GM18870 (cell line): ENCODE measurements around the gene DENND2A.

Source experiments
- ATAC-seq: cut with Tn5 transposase; IDR thresholded peaks from one replicate; pipeline ENCODE4 v1.9.1; 2021; ENCODE audit warnings: moderate library complexity; ENCODE audit not compliant: unreplicated experiment

DENND2A gene

DNA sequence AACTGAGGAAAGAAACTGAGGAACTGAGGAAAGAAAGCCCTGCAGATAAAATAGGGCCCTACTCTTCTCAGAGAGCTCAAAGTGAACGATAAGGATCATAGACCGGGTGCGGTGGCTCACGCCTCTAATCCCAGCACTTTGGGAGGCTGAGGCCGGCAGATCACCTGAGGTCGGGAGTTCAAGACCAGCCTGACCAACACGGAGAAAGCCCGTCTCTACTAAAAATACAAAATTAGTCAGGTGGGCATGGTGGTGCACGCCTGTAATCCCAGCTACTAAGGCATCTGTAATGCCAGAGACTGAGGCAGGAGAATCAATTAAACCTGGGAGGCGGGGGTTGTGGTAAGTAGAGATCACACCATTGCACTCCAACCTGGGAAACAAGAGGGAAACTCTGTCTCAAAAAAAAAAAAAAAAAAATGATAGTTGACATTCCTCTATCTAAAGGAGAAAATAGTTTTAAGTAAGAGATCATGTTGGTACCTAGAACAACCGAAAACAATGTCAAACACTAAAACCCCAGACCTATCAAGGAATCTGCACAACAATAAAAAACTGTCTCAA is 163.8 kb downstream of the DENND2A start:
- ATAC-seq, result no peak

DNA sequence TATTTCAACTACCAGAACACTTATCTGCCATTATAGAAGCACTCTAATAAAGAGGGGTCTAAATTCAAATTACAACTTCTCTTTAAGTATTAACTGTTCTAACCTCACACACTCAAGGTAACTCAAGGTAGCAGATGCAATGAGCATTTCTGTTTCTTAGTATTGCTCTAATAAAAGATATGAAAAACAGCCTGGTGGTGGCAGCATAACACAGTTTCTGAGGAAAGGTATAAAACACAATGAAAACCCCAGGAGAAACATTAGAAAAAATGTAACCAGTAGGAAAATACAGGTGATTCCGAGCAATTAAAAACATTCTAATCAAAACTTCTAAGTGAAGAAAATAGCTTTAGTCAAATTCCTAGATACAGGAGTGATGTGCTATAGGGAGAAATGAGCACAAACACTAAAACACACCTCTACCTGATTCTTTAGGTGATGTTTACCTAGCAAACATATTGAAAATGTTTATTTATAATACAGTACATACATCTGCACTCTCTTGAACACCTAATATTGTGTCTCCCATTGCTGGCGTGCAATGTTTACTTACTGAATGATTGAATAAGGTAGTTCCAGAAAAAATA is 164.8 kb downstream of the DENND2A start:
- ATAC-seq, result no peak
